GM19463 (cell line): Measurements from ENCODE around the gene UGP2.

Experiments
- ATAC-seq: cut with Tn5 transposase; IDR thresholded peaks from one replicate; pipeline ENCODE4 v1.9.1; 2021; ENCODE audit warnings: mild to moderate bottlenecking, moderate library complexity; ENCODE audit not compliant: unreplicated experiment

UGP2 gene

DNA sequence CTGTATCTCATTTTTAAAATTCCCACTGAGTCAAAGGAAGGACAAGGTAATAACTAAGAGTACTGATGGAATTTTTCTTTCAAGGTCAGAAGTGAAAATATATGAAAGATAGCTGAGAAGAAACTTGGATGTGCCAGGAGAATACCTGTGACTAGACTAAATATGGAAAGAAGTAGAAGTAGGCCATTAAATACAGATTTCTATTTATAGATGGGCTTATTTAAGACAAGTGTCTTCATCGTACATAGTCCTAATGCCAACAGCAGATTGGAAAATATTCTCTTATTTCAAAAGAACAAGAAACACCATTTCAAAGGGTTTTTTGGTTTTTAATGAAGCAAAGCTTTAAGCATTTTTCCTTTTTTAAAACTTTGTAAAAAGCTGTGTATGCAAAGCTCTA, 22.0 kb downstream of the UGP2 start:
- ATAC-seq = no peak

DNA sequence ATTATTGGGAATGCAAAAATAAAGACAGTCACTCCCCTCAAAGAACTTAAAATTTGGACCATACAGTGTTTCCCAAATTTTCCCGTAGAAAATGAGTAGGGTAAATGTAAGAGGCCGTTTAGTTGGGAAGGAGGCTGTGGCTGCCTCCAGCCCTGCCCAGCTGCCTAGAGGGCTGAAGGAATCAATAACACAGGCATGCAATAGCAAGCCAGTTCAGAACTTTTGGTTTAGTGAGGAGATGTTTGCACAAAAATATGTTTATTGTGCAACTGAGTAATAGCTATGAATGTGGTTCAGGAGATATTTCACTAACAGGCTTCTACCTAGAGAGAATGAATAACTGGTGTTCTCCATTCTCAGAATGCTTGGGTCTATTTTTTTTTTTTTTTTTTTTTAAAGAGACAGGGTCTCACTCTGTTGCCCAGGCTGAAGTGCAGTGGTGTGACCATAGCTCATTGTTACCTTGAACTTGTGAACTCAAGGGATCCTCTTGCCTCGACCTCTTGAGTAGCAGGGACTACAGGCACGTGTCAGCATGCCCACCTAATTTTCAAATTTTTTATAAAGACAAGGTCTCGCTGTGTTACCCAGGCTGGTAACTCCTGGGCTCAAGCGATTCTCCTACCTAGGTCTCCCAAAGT, 23.6 kb downstream of the UGP2 start:
- ATAC-seq = no peak

DNA sequence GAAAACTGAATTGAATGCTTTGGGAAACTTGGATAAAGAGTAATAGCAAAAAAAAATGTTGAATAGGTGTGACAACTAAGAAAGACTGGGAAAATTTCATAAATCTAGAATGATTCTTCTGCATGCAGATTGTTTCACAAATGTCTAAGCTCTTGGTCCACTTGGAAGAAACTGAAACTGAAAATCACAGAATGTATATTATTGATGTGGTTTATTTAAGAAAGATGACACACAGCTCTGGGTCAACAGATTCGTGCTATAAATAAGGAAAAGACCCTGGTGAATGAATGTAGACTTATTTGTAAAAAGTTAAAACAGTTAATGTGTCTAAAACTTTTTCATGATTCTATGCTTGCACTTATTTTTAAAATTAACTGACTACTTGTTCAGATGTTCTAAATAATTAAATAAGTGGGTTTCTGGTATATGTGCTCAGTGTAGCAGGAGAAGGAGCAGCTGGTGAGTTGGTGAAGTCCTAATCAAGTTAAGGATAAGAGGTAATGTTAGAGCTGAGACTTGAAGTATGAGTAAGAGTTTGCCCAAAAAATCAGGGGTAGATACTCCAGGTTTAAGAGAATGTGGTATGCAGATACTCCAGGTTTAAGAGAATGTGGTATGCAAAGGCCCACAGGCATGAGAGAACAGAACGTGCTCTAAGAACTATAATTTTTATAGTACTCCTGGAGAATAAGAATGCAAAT, 24.5 kb downstream of the UGP2 start:
- no peak for ATAC-seq

DNA sequence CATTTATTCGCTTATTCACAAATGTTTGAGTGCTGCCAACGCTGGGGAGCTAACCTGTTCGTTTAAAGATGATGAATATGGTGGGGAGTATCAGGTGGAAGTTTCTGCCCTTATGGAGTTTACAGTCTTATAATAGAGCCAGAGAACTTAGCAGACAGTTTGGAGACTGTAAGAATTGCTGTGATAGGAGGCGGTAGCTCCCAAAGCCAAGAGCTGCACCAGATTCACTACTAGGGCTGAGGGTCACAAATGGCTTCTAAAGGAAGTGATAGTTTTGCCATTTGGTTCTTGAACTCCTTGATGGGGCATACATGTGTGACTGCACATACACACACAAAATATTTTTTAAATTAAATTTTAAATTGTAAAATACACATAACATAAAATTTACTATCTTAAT, 29.0 kb downstream of the UGP2 start:
- no peak for ATAC-seq

DNA sequence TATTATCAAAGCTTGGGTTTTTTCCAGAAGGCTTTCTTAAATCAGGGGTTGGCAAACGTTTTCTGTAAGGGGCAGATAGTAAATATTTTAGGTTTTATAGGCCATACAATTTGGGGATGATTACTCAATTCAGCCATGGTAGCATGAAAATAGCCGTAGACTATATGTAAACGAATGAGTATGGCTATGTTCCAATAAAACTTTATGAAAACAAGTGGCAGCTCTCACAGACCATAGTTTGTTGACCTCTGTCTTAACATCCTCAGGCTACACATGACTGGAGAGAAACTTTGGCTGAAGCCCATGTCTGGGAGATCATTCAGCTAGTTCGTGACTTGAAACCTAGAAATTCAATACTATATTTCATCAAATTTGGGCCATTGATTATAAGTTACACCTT, 30.2 kb downstream of the UGP2 start:
- ATAC-seq = no peak

DNA sequence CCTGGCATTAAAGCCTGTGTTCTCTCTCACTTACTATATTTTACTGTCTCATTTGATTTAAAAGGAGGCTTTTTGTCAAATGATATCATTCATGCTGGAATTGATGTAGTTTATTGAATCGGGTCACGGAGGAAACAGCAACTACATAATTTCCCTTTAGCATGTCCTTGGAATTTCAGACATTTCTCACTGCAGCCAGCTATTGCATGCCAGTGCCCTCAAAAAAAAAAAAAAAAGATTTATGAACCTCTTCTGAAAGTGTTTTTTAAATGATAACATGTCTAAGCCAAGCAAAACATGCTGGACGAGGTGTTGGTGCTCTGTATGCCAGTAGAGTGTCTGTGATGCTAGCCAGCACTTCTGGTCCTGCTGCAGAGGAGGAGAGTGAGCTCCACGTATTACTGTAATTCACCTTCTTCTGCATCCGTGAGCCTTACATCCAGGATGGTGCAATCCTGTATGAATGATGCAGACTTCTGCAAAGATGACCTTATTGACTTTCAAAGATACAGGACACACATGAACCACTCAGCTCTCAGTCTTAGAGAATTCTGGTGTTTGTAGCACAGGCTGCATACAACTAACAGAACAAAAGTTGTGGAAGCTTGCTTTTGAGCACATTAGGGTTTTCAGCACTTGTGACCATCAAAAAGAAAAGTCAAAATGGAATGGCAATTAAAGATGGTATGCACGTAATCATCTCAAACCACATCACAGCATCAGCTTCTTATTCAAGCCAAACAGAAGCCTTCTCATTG, 31.1 kb downstream of the UGP2 start:
- no peak for ATAC-seq

DNA sequence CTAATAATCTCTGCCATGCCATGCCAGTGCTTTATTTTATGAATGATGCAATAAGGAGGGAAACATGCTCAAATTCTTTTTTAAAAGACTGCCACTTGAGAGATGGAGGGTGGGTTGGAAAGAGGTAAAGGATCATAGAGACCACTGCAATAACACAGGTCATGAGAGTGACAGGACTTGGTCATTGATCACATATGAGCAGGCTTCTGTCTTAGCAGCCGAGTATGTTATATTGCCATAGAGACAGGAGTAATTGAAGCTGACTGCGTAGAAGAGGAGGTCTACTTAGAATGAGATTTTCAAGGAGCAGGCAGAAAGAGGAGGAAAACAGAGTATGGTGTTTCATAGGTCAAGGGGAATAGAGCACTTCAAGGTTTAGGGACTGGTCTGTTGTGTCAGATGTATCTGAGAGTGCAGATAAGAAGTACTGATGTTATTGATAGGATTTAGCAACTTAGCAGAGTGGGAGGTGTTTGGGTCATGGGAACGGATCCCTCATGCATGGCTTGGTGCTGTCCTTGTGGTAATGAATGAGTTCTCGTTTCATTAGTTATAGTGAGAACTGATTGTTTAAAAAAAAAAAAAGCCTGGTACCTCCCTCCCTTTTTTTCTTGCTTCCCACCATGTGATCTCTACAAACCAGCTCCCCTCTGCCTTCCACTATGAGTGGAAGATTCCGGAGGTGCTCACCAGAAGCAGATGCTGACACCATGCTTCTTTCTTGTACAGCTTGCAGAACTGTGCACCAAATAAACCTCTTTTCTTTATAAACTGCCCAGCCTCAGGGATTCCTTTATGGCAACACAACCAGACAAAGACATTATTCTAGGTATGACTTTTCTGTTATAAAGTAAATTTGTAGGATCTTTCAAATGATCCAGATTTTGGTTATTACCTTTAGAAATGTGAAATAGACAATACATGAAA, 32.8 kb downstream of the UGP2 start:
- no peak for ATAC-seq

DNA sequence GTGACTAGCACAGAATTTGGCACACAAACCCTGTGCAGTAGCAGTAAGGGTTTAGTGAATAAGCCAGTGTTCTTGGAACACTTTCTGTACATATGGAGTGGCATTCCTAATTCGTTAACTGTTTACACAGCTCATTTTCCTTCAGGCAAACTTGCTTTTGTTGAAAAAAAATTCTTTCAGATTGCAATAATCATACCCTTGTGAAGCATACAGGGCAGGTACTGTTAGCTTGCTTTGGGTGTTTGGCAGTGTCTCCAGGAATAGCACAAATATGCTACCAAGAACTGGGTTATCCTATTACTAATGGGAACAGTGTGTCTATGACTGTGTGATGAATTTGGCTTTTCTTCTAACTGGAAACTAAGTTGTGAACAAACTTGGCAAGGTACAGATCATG, 33.4 kb downstream of the UGP2 start:
- no peak for ATAC-seq

DNA sequence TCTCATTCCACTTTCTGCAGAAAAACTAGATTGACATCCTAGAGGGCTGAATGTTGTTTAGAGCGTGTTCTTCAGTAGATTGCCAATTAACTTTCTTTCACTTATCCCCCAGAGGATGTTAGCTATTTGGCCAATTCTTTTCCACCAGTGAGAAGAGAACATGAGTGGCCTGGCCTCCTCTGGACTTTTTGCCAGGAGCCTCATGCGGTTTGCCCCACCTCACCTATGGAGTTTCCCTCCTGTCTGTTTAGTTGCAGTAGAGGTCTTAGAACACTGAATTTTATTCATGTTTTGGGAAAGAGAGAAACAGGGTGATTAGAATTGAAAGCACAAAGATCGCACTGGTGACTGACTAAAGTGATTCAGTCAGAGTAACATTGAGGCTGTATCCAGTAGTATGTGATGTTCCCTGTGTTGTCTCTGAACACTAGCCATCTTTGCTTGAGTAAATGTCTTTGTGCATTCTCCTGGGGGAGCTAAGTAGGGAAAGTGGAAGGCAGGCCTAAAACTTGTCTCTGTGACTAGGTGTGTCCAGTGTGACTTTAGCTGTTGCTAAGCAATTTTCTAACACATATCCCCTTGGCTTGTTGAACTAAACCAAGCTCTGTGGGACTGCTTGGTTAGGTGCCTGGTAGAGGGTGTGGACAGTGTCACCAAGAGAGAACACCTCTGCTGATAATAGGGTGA, 34.0 kb downstream of the UGP2 start:
- no peak for ATAC-seq

DNA sequence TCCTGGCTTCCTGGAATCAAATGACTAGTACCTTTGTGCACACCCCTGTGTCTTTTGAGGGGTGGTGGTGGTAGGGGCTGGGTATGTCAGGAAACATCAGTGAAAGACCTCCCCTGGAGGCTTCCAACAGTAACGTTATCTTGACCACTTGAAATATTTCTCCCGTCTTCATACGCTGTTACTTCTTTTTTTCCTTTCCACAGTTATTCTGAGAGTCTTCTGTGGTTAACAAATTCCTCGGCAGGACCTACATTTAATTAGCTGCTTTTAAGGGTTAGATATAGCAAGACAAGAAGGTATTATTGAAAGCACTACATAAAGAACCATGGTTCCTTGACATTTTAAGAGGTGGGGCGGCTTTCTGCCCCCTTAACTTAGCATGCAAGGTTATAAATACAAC, 34.6 kb downstream of the UGP2 start:
- ATAC-seq = no peak

DNA sequence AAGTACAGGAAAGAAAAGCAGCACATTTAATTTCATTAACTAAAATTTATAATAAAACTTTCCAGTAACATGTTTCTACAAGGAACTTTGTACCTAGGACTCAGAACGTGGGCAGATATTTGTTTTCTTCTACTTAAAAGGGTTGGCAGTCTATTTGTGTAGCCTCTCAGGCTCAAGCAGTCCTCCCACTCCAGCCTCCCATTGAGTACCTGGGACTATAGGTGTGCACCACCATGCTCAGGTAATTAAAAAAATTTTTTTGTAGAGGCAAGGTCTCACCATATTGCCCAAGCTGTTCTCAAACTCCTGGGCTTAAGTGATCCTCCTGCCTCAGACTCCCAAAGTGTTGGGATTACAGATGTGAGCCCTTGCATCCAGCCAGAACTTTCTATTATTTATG, 36.8 kb downstream of the UGP2 start:
- no peak for ATAC-seq

DNA sequence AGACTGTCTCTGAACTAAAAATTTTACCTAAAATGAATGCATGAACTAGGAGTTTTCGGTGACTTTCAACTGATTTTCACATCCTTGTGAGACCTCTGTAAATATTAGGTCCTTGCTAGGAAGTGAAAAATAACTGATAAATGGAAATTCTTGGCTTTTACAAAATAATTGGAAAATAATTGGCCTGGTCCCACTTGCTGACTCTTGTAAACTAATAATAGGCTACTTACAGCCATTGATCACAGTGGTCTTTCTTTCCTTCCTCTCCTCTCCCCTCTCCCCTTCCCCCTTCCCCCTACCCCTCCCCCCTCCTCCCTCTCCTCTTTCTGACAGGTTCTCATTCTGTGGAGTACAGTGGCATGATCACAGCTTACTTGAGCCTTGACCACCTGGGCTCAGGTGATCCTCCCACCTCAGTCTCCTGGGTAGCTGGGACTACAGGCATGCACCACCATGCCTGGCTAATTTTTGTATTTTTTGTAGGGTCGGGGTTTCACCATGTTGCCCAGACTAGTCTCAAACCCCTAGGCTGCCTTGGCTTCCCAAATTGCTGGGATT, 38.3 kb downstream of the UGP2 start:
- no peak for ATAC-seq

DNA sequence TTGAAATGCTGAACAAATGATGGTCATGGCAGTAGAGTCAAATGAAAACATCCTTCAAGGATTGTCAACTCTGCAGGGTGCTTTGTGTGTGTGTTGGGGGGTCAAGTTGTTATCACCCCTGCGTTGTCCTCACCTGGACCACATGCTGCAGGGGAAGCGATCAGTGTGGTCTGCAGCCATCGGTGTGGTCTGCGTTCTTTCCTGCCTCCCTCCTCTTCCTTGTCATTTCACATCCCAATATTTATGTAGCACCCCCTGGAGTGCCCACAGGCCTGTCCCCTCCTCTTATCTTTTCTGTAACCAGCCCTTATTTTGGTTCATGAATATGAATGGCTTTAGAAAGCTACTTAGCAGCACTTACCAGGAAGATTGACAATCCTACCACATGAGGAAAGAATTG, 38.9 kb downstream of the UGP2 start:
- no peak for ATAC-seq

DNA sequence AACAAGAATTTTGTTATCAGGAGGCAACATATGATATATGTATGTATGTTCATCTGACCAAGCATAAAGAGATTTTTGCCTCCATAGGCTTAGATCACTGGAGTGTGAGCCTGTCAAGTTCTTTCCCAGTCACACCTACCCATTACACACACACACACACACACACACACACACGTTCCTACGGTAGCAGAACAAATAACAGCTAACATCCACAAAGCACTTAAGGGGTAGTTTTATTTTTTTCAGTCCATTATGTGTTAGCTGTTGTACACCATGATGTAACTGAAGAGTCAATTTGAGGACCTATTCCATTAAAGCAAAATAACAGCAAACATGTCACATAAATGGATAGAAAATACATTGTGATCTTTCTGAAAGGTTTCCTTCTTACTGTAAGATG, 39.5 kb downstream of the UGP2 start:
- ATAC-seq = no peak

DNA sequence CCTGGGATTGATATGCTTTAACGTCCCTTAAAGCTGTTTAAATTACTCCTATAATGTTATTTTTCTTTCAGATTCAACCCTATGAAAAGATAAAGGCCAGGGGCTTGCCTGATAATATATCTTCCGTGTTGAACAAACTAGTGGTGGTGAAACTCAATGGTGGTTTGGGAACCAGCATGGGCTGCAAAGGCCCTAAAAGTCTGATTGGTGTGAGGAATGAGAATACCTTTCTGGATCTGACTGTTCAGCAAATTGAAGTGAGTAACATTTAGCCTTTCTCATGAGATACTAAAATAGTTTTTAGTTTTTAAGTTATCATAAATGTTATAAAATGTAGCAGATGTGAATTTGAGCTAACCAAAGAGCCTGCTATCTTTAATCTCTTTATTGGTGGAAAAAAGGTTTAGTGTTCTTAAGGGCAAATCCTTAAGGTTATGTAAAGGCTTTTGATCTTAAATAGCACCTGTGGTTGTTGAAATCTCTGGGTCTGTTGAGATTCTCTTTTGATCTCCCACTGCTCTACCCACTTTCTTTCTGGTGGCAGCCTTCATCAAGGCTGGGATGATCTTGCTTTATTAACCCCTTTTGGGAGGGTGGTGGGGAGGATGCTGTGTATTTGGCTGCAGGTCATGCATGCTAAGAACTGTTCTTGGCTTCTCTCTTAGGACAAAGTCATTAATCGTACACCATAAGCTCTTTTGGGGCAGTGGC, 40.9 kb downstream of the UGP2 start:
- ATAC-seq = no peak

DNA sequence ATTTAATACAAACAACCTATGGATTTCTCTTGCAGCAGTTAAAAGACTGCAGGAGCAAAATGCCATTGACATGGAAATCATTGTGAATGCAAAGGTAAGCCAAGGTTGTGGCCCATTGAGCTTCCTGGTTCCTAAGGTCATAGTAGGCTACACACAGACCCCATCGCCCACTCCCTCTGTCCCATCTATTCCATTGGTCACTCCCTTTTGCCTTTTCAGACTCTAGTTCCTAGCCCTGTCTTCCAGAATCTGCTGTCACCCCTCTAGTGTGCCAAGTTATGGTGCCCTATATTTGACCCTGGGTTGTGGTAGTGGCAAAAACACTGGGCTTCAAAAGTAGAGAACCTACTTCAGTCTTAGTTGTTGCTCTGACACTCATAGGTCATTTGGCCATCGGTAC, 44.7 kb downstream of the UGP2 start:
- no peak for ATAC-seq

DNA sequence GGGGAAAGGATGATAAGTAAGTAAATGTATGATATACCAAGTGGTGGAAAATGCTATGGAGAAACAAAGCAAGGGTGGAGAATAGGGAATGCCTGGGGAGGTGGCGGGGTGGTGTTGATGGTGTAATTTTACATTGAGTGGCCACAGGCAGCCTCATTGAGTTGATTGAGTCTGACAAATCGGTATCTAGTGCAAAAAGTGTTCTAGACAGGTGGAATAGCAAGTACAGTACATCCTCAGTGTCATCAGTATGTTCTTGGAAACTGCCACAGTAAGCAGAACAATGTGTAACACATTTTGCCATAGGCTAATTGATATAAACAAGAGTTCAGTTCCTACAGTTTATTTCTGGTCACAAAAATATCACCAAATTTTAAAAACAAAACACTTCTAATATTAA, 46.4 kb downstream of the UGP2 start:
- no peak for ATAC-seq

DNA sequence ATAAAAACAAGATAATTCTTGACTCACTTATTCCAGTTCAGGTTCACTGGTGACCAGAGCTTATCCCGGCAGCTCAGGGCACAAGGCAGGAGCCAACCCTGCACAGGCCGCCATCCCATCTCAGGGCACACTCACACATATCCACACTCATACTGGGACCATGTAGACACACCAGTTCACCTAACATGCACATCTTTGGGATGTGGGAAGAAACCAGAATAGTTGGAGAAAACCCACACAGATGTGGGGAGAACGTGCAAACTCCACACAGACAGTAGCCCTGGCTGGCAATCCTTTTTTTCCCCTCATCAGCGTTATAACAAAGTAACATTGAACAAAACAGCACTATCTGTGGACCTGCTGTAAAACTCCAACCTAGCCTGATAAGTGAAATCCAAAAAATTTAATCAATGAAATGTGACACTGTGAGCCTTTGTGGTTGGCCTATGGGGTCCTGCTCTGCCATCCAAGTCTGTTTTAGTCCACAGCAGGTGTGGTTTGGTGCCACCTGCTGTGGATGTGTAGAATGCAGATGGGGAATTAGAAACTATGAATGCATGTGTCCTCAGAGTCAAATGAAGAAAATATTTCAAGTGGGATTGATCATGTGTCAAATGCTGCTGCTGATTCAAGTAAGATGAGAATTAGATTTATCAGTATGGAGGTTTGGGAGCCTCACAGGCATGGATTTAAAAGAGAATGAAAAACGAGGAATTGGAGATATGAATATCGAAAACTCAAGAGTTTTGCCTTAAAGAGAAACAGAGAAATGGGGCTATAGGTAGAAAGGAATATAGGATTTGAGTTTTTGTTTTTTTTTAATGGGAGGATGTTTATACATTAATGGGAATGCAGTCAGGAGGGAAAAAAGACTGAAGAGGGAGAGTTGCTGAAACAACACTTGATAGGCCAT, 47.0 kb downstream of the UGP2 start:
- ATAC-seq = peak; percentile 80

DNA sequence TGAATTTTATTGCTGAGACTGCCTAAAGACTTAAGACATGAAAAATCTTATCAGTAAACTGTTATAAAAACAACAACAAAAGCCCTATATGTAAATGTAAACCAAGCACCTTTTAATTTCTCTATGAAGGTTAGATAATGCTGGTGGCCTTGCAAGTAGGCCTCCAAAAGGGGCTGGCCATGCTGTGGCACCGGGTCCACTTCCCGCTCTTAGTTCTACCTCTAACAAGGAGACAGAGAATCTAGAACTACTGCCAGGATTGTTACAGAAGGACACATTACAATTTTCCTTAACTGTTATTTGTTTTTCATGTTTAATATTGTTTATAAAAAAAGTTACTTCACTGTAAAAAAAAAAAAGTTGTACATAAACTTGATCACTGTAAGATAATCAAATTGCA, 49.0 kb downstream of the UGP2 start:
- ATAC-seq = no peak
